Dermis blood vessel endothelial cell (primary cell): ENCODE data around the gene COTL1. TPM values are rescaled to one million over a fixed set of nuclear protein-coding genes. Genes with fewer than 3 reads are reported as not detected.
"Not testable (repeated sequence)": the region's sequence is repeated elsewhere in the genome, so short reads cannot be mapped to it uniquely, and the experiment has no call there.

Experiments
- DNase-seq: peaks from one replicate; pipeline ENCODE4 v3.0.0; 2010
- total RNA-seq: library from RNA; depleted of rRNA; stranded (reverse); fragments of >200 nt; gene quantifications from 2 replicates; pipeline ENCODE4 v1.2.3, GENCODE V29; 2014

The COTL1 gene
- total RNA-seq, 1 donor from 2014 or later = 125 TPM

GRCh38 chr16:84568066-84568465, 49.8 kb downstream of the COTL1 start:
- DNase-seq = no peak

DNA sequence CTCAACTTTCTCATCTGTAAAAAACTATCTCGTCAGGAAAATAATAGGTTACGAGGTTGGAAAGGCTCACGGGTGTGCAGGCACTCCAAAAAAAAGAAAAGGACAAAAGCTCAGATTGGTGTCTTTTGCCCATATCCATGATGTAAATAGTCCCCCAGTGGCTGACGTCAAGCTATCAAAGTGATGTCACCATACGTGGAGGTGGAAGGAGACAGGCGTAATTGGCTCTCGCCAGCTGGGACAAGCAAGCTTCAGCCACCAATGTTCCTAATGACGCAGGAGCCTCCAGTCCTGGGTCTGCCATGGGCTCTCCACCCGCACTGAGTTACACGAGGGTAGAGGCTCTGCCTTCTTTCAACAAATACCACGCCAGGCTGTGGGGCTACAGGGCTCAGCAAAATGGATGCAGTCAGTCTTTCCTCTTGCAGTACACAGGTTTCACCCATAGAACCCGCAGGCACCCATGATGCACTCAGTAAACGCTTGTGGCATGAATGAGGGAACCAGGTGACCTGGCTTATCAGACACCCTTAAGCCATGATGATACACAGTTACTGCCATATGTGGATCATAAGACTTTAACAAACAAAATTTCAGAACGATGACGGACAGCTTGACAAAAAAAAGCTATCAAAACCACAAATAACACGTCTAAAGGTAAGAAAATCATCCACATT, 50.5 kb downstream of the COTL1 start:
- no peak for DNase-seq

- DNase-seq = no peak
Observed at GRCh38 chr16:84566545-84567257, 51.2 kb downstream of the COTL1 start.

GRCh38 chr16:84565669-84566495, 52.0 kb downstream of the COTL1 start:
- no peak for DNase-seq

GRCh38 chr16:84563786-84564420, 54.0 kb downstream of the COTL1 start:
- no peak for DNase-seq

- no peak for DNase-seq
Observed at GRCh38 chr16:84563064-84563715, 54.7 kb downstream of the COTL1 start.

- DNase-seq = no peak
Observed at GRCh38 chr16:84562174-84562815, 55.6 kb downstream of the COTL1 start.

GRCh38 chr16:84561291-84561690, 56.6 kb downstream of the COTL1 start:
- no peak for DNase-seq

DNA sequence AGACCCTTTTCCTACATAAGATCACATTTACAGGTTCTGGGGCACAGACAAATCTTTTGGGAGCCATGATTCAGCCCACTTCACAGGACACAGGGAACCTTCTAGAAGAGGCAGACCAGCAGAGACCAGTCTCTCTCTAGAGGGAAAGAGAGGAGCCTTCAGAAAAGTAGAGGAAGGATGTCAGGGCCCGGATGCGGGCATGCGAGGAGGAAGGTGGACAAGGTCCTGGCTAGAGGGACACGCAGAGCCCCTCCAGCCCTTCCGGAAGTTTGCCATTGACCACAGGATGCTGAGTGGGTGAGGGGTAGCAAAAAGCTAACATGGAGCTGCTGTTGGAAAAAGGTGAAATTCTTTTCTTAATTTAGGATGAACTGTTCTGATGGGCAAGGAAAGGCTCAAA, 57.6 kb downstream of the COTL1 start:
- no peak for DNase-seq

DNA sequence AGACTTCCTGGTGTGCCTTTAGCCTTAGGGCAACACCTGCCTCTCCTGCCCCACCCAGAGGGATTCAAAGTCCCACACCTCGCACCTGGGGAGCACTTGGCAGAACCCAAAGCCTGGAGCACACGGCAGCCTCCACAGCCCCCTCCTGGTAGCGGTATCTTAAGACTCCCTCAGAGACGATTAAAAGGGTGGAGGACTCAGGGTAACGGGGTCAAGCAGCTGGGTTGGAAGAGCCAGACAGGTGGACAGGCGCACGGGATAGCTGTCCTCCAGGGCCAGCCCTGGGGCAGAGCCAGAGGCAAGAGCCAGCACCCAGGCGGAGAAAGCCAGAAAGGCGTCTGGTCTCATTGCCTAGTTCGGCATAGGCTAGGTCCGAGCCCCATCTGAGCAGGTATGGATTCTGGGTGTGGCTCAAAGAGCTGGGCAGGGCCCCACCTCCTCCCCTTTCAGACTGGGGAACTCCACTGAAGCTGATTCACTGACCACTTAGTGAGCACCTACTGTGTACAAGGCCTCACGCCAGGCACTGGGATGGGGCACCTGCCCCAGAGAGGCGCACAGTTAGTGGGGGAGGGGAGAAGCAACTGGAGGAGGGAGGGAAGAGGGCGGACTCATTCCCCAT, 58.5 kb downstream of the COTL1 start:
- no peak for DNase-seq

- DNase-seq = not testable (repeated sequence)
Observed at GRCh38 chr16:84558850-84559249, 59.0 kb downstream of the COTL1 start.

DNA sequence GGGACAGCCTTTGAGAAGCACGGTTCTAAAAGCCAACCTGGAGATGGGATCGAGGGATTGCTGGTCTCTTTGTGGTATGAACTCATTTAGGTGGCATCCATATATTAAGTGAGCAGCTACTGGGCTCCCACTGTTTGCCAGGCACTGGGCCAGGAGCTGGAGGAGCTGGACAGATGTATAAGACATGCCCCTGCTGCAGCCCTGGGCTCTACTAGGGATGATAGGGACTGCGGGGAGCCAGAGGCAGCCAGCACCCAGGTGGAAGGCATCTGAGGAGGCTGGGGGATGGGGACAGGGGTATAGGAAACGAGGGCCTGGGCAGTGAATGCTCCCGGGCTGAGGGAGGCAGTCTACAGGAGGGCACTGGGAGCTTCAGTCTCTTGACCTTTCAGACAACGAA, 60.4 kb downstream of the COTL1 start:
- DNase-seq = no peak

GRCh38 chr16:84557059-84557458, 60.8 kb downstream of the COTL1 start:
- no peak for DNase-seq

GRCh38 chr16:84555418-84556196, 62.3 kb downstream of the COTL1 start:
- DNase-seq = no peak

GRCh38 chr16:84554627-84555328, 63.1 kb downstream of the COTL1 start:
- DNase-seq = no peak

- no peak for DNase-seq
Observed at GRCh38 chr16:84553873-84554399, 63.9 kb downstream of the COTL1 start.

- no peak for DNase-seq
Observed at GRCh38 chr16:84552135-84552534, 65.7 kb downstream of the COTL1 start.

GRCh38 chr16:84550096-84550495, 67.8 kb downstream of the COTL1 start:
- peak; percentile 38 for DNase-seq

DNA sequence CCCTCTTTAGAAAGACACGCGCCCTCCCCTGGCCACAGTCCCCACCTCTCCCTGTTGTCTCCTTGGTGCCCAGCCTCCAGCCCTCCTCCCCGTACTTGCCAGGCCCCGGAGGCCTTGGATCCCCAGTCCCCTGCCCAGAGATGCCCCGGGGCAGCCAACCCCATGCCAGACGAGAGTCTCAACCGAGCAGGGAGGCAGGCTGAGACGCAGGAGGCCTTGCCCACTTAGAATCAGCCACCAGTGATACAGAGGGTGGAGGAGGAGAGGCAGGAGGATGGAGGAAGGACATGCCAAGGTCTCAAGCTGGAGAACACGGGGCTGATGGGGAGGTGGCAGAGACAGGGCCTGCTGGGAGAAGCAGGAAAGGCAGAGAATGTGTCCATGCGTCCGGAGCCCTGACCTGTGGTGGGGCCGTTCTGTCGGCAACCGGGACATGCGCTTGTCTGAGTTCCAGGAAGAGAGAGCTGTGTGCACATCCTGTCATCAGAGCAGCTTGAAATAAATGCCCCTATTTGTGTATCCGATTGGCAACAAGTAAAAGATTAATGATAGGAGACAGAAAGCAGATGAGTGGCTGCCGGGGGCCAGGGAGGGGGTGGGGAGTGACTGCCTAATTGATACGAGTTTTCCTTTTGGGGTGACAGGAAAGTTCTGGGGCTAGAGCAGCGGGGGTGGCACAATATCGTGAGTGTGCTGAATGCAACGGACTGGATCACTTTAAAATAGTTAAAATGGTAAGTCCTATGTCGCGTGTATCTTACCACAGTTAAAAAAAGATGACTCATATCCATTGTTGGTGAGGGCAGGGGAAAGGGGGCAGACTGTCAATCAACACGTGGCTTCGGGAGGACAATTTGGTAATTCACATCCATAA, 68.7 kb downstream of the COTL1 start:
- DNase-seq = peak; percentile 76
